Epithelial cell of proximal tubule (primary cell): ENCODE measurements around the gene FFAR4. TPM values are rescaled to one million over a fixed set of nuclear protein-coding genes. Genes with fewer than 3 reads are reported as not detected.

Experiments
- DNase-seq: peaks from one replicate; pipeline ENCODE4 v3.0.0-alpha.2; 2011; ENCODE audit warnings: low read depth
- H3K4me3 ChIP-seq: 2 replicates; pipeline ENCODE4 v1.5.1; 2011; ENCODE audit warnings: low read depth, mild to moderate bottlenecking, low read length
- total RNA-seq: library from RNA; depleted of rRNA; stranded (reverse); fragments of >200 nt; gene quantifications from 2 replicates; pipeline ENCODE4 v1.2.3, GENCODE V29; 2015
- TF ChIP-seq, protein P1 (sequence below): conservative IDR thresholded peaks from 2 replicates; pipeline ENCODE4 v1.5.1; 2012; ENCODE audit warnings: low read depth, mild to moderate bottlenecking, low read length

FFAR4 gene
- total RNA-seq, 1 donor from 2014 or later, result not detected

DNA sequence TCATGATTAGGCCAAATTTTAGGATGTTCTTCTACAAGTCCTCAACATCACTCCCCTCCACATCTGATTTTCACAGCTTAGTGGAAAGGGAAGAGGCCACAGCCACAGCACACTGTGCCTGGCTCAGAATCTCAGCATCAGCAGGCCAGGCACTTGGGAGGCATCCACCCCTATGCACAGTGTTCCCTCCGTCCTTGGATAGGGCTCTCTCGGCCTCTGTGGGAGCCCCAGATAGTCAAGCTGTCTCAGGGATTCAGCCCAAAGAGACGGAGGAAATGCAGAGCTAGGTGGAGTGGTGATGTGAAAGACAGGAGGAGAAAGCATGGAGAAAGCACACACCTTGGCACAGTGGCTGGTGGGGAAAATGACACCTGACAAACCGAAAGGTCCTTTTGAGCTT, 33.3 kb downstream of the FFAR4 start:
- TF ChIP-seq, protein P1, sequence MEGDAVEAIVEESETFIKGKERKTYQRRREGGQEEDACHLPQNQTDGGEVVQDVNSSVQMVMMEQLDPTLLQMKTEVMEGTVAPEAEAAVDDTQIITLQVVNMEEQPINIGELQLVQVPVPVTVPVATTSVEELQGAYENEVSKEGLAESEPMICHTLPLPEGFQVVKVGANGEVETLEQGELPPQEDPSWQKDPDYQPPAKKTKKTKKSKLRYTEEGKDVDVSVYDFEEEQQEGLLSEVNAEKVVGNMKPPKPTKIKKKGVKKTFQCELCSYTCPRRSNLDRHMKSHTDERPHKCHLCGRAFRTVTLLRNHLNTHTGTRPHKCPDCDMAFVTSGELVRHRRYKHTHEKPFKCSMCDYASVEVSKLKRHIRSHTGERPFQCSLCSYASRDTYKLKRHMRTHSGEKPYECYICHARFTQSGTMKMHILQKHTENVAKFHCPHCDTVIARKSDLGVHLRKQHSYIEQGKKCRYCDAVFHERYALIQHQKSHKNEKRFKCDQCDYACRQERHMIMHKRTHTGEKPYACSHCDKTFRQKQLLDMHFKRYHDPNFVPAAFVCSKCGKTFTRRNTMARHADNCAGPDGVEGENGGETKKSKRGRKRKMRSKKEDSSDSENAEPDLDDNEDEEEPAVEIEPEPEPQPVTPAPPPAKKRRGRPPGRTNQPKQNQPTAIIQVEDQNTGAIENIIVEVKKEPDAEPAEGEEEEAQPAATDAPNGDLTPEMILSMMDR, result no peak
- DNase-seq, result no peak
- no peak overlapping the region for H3K4me3 ChIP-seq

DNA sequence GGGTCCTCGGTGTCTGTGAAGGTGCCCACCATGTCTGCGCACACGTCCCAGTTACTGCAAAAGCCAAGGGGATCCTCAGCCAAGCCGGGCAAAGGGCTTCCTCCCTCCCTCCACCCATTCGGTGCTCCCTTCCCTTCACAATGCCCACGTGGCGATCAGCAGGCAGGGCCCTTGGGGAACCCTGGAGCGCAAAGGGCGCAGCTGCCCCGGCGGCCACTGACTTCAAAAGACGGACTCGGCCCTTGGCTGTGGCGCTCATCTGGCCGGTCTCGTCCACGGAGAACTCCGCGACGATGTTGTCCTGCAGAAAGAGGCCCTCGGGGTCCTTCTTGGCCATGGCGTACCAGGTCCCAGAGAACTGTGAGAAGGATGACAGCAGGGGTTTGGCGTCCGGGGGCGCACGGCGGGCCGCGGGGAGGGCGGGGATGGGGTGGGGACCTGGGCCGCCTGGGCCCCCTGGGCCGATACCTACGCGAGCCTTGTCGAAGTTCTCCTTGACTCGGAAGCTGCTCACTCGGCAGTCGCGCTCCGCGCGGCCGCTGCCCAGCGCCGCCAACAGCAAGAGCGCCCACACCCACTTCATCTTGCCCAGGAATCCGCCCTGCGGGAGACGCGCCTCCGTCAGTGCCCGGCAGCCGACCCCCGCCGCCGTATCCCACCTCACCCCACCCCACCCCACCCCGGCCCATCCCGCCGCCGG, 34.1 kb downstream of the FFAR4 start:
- TF ChIP-seq, protein P1, result no peak
- peak overlapping the region; percentile 39 for H3K4me3 ChIP-seq
- DNase-seq, result no peak

DNA sequence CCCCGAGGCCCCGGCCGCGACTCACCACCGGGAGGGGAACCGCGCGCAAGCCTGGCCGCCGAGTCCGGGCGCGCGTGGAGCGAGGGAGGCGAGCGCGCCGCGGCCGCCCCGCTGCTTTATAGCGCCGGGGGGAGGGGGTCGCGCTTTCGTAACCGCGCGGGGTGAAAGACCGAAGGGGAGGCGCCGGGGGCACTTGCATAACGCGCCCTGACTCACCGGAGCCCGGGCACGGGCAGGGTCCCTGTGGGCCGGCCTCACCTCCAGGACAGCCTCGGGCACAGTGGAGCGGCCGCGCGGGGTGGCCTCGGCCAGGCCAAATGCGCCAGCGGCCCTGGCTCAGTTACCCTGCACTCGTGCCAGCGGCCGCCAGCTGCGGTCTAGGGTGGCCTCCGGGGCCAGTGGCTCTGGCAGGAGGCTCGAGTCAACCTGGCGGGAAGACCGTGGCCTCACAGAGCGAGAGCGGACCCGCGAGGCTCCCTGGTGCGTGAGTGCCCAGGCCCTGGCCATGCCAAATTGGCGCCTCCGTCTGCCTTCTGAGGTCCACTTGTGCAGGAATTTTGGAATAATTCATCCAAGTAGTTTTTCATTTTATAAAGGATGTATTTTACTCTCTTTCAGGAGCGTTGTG, 34.8 kb downstream of the FFAR4 start, which contains the start of gene RBP4:
Gene RBP4 (minus strand): TSS at position 90 of the 628 bp plus-strand sequence. CDS start 207 bp downstream, outside the sequence.
- DNase-seq, result no peak
- TF ChIP-seq, protein P1, result no peak
- H3K4me3 ChIP-seq, result peak within 1 kb of the TSS; percentile 39

GRCh38 chr10:93601774-93602162, 35.3 kb downstream of the FFAR4 start:
- H3K4me3 ChIP-seq, result no peak overlapping the region
- TF ChIP-seq, protein P1, result no peak
- no peak for DNase-seq

DNA sequence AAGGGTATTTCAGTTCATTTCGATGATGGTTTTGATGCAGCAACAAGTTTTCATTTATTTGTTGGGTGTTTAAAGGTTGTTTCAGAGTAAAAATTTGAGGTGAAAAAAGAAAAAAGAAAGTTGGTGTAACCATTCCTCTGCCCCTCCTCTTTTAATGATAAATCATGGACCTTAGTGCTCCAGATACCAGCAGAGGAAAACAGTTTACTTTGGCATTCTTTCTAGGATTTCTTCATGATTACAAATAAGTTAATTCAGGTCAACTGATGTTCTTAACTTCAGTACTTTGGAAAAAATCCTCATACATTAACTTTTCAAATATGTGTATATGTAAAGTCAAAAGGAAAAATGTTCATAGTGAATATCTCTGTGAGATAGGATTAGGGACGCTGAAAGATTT, 36.6 kb downstream of the FFAR4 start:
- DNase-seq, result no peak
- TF ChIP-seq, protein P1, result no peak
- H3K4me3 ChIP-seq, result no peak overlapping the region

- DNase-seq, result no peak
- TF ChIP-seq, protein P1, result no peak
Measured at GRCh38 chr10:93604146-93604545, 37.7 kb downstream of the FFAR4 start.

DNA sequence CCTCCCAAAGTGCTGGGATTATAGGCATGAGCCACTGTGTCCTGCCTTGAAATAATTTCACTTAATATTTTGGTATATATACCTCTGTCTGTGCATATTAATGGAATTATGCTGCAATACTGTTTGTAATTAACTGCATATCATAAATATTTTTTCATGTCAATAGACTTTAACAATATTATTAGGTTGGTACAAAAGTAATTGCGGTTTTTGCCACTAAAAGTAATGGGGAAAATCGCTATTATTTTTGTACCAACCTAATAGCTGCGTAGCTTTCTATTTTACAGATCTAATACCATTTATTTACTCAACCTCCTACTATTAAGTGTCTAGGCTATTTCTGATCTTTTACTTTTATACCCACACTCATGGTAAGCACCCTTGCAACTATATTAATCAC, 42.0 kb downstream of the FFAR4 start:
- DNase-seq, result no peak
- TF ChIP-seq, protein P1, result no peak
- no peak overlapping the region for H3K4me3 ChIP-seq

More at GRCh38 chr10:93604146-93604545, 37.7 kb downstream of the FFAR4 start:
- H3K4me3 ChIP-seq, result no peak overlapping the region
